GM19023 (cell line): ENCODE measurements around the gene RPP40.

ENCODE experiments used
- ATAC-seq: cut with Tn5 transposase; IDR thresholded peaks from one replicate; pipeline ENCODE4 v1.9.1; 2021; ENCODE audit warnings: mild to moderate bottlenecking, moderate library complexity; ENCODE audit not compliant: unreplicated experiment

The RPP40 gene

GRCh38 chr6:4970739-4971395 lies 33.0 kb downstream of the RPP40 start:
- no peak for ATAC-seq

DNA sequence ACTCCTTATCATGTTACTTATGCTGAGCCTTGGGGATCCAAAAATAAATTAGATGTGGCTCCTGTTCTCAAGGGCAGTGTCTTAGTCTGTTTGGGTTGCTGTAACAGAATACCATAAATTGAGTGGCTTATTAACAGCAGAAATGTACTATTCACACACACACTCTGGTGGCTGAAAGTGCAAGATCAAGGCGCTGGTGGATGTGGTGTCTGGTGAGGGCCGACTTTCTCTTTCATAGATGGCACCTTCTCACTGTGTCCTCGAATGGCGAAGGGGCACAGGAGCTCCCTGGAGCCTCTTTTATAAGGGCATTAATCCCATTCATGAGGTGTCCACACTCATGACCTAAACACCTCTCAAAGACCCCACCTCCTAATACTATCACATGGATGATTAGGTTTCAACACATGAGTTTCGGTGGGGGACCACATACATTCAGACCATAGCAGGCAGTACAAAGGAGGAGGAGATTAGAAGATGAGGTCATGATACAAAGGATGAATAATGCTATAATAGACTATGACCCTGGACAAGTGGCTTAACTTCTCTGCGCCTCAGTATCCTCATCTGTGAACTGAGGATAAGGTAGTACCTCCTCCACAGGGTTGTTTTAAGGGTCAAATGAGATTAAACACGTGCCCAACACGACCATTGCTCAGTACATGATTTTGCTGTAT lies 34.1 kb downstream of the RPP40 start:
- ATAC-seq = no peak

DNA sequence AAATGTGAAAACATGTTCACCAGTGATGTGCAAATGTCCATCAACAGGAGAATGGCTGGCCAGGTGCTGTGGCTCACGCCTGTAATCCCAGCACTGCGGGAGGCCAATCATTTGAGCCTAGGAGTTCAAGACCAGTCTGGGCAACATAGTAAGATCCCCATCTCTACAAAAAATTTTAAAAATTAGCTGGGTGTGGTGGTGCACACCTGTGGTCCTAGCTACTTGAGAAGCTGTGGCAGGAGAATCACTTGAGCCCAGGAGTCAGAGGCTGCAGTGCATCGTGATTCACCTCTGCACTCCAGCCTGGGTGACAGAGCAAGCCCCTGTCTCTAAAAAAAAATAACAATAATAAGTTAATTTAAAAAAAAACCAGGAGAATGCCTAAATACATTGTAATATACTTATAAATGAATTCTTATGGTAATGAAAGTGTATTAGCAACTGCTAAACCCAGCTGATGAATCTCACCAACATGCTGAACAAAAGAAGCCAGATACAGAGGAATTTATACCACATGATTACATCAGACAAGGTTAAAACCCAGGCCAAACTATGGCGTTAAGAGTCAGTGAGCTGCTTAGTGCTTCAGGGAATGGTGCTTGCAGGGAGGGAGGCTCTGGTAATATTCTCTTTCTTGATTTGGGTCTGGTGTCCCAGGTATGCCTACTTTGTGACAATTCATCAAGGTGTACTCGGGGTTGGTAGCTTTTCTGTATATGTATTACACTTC lies 36.4 kb downstream of the RPP40 start:
- ATAC-seq = no peak

DNA sequence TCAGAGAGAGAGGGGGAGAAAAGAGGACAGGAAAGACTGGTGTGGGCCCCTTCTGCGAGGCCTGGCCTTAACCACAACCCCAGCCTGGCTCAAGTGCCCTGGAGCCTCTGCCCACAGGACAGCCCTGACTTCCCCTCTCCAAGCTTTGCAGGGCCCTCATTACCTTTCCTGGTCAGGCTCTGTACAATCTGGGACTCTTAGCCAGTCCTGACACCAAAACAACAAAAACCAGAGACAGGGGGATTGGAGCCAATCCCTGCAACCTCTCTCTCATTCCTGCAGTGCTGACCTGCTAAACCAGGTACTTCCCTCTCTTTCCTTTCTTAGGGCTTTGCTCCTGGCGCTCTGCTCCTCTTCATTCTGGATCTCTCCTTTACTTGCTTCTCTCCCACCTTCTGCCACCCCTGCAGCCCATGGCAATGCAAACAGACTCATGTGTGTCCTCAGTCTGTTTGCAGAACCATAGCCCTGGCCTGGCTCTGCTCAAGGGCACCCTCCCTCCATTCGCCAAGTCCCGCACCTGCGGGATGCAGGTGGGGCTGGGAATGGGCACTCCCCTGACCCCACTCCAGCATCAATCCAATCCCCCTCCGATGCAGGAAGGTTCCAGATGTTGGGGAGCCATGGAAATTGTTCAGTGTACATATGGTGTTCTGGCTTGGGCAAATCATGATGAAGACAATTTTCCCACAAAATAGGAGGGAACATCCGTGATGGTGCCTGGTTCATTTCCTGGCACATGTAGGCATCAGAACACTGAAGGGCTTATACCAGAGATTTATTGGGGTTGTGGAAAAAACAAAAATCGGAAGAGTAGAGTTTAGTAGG lies 38.1 kb downstream of the RPP40 start:
- ATAC-seq = no peak

DNA sequence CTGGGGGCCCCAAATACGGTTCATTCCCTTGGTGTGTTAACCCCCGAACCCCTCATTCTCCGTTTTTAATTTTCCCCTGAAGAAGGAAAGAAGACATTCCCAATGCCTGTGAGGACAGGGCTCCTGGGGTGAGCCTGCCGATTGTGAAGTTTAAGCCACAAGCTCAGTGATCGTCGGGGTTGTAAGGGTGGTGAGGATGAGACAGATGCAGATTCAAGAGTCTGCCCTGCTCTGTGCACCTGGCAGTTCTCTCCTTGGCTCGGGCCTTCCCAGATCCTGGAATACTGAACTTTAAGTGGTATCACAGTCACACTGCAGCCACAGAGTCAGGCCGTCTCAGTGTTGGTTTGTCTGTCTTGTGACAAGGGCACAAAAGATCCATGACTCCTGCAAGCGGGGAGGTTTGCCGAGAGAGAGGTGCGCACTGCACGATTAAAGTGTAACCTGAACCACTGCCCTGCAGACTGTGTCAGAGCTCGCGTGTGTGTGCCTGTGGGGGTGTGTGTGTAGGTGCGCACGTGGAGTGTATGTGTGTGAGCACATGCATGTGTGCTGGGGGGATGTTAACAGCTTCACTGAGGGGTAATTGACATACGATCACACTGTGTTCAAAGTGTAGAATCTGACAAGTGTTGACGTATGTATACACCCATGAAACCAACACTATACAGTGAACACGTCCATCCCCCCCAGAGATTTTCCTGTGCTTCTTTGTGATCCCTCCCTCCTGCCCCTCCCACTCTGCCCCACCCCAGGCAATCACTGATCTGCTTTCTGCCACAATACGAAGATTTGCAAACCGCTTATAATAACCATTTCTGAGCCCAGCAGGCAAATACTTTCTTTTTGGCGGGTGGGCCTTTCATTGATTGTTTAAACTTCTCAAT lies 38.9 kb downstream of the RPP40 start:
- ATAC-seq = no peak

DNA sequence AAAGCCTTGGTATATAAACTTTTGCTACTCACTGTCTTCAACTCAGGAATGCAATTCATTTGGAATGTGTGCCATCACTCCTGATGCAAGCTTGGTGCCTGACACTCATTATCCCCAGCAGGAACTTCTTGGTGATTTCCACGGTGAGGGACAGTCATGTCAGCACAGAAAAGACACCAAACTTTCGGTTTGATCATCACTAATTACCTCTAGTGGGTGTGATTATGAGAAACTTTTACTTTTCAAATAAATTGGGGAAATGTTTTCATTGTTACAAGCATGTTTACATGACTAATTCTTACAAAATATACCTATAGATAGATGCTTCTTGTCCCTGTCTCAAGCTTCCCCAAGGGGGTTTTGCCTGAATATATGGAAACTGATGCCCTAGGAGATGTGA lies 40.9 kb downstream of the RPP40 start:
- no peak for ATAC-seq

DNA sequence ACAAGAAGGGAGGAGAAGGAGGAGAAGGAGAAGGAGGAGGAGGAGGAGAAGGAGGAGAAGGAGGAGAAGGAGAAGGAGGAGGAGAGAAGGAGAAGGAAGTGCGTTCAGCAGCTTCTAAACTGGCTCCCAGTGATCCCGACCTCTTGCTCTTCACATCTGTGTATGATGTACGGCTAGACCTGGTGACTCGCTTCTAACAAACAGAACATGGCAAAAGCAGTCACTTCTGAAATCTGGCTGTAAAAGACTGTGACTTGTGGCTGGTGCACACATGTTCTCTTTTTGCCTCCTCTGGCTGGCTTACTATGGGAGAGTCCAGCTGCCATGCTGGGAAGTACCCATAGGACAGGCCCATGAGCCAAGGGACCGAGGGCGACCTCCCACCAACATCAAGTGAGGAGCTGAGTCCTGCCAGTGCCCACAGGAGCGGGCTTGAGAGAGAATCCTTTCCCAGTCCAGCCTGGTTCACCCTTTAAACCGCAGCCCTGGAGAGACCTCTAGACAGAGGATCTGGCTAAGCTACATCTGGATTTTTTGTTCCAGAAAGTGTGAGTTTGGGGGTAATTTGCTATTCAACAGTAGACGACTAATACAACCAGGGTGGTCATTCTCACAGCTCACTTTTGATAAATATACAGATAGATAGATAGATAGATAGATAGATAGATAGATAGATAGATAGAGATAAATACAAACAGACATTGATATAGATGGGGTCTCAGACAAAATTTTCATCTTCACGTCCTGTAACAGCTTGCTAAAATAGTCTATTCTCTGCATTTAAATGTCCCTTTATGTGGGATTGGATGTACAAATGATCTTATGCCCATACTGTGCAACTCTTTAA lies 42.3 kb downstream of the RPP40 start:
- no peak for ATAC-seq

DNA sequence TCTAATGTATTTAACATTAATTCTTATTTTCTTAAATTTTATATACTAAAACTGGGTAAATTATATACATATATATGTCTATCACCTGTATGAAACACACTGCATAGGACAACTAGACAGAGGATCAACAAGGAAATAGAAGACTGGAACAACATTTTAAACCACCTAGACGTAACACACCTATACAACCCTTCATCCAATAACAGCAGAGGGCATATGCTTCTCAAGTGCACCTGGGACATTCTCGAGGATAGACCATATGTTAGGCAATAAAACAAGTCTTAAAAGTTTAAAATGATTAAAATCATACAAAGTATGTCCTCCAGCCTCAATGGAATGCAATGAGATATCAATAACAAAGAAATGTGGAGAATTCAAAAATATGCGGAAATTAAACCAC lies 45.2 kb downstream of the RPP40 start:
- no peak for ATAC-seq

DNA sequence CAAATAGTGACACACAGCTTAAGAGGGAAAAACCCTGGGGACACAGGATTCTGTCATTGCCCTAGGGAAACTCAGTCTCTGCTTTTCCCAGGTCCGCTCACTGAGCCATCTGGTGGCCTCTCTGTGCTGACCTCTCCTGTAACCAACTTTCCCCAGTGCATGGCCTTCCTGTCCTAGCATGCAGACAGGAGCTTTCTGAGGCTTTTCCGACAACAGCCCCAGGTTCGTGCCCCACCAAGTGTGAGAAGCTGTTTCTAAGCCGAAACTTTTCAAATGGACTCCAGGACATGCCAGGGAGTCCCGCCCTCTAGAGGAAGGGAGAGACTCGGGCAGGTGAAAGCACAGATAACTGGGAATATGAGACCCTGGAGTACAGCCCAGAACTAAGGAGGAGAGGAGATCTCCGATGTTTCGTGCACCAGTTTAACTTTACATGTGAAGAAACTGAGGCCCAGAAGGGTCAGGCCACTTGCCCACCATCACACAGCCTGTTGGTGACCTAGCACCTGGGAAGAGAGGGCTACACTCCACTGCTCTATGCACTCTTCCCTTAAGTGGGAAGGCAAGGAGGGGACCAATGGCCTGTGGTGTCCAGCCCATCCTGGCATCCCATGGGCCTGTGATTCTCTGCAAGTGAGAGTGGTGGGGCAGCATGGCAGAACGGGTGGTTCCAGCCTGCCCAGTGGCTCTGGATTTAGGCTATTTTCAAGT lies 46.2 kb downstream of the RPP40 start:
- ATAC-seq = no peak

DNA sequence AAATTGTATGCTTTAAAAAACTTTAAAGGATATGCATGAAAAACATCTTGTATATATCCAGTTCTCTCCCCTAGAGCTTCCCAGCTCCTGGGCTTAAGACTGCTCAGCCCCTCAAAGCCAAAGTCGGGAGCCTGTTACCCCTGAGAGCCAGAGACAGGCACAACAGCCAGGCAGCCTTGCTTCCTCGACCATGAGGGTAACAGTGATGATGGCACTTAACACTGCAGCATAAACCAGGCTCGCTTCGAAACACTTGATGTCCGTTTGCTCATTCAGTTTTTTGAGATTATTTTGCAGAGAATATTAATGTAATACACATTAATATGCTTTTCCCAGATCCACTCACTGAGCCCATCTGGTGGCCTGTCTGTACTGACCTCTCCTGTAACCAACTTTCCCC lies 47.2 kb downstream of the RPP40 start:
- ATAC-seq = no peak

GRCh38 chr6:4953440-4953839 lies 50.4 kb downstream of the RPP40 start:
- no peak for ATAC-seq

DNA sequence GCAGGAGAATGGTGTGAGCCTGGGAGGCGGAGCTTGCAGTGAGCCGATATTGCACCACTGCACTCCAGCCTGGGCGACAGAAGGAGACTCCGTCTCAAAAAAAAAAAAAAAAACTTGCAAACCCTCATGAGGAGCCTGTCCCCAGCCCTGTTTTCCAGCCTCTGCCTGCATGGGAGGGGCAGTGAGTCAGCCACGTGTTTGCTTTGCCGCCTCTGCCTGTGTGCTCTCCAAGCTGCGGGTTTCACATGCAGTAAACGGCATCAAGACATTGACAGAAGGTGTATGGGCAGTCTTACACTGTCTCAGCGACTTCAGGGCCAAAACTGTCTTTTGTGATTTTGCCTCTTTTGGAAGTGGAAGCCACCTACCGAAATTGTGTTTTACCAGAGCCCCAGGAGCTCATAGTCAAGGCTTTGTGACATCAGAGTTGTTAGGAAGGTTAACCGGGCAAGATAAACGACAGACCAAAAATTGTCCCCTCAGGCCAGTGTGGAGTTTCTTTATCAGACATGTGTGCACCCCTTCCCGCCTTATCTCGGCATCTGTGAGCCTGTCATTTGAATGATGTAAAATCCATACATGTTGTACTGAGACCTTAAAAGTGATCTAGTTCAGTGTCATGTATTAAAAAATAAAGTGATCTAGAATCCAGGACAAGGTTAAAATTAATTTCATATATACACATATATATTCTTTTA lies 52.9 kb downstream of the RPP40 start:
- no peak for ATAC-seq

- ATAC-seq = no peak
Observed at GRCh38 chr6:4950076-4950475, 53.8 kb downstream of the RPP40 start.

DNA sequence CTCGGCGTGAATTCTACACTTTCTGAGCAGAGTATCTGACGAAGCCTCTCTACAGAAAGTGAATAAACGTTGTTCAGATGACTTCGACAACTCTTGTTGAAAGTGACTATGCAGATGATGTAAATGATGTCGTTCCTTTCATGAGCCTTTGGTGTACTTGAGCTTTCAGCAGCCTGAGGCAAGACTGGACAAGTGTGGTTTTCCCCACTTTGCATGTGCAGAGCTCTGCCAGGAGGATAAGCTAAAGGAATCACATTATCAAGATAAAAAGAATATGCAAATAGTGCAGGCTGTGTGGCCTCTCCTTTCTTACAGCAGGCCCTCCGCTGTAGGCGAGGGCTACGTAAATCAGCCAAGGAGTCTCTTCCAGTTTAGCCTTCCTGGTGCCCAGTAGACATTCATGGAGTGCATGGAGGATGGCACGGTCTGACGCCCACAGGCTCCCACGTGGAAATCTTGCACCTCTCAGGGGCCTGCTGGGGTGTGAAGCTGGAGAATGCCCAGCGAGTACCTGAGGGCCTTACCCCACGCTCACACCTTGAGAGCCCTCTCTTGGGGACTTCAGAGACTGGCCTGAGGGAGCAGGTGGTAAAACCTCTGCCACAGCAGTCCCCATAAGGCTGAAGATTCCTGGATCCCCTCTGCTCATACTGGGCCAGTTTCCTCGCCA lies 54.9 kb downstream of the RPP40 start:
- no peak for ATAC-seq

- ATAC-seq = no peak
Observed at GRCh38 chr6:4947716-4948115, 56.1 kb downstream of the RPP40 start.

DNA sequence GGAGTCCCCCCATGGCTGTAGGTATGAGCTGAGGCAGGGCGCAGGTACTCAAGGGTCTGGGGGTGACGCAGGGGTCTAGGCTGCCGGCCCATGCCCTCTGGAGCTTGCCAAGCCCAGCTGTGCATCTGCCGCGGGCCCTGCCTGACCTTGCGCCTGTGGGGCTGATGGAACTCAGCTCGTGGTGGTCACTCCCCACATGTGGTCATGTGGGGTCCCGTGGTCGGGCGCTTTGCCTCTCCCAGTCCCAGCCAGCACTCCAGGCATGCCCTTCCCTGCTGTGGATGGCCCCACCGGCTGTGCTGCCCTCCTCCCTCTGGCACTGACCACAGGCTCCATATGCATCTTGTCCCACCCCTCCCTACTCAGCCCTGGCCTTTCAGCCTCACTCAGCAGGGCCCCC lies 57.3 kb downstream of the RPP40 start:
- no peak for ATAC-seq
